GM19468 (cell line): ENCODE data around the gene CRB2.
"Not testable (repeated sequence)": the region's sequence is repeated elsewhere in the genome, so short reads cannot be mapped to it uniquely, and the experiment has no call there.

Source experiments
- ATAC-seq: cut with Tn5 transposase; IDR thresholded peaks from one replicate; pipeline ENCODE4 v1.9.1; 2021; ENCODE audit warnings: mild to moderate bottlenecking, moderate library complexity, moderate number of reproducible peaks; ENCODE audit not compliant: unreplicated experiment; ENCODE audit errors: extremely low read depth

The CRB2 gene

GRCh38 chr9:123326662-123327093 is 29.3 kb upstream of the CRB2 start:
- ATAC-seq = peak; percentile 22

- no peak for ATAC-seq
These were observed 28.3 kb upstream of the CRB2 start for GRCh38 chr9:123327697-123328100.

GRCh38 chr9:123329329-123329955 is 26.6 kb upstream of the CRB2 start:
- ATAC-seq = no peak

GRCh38 chr9:123331346-123332060 is 24.5 kb upstream of the CRB2 start:
- ATAC-seq = no peak

GRCh38 chr9:123333058-123333669 is 22.8 kb upstream of the CRB2 start:
- not testable (repeated sequence) for ATAC-seq

- ATAC-seq = no peak
These were observed 21.4 kb upstream of the CRB2 start for GRCh38 chr9:123334639-123335038.

GRCh38 chr9:123335193-123335985 is 20.6 kb upstream of the CRB2 start:
- no peak for ATAC-seq

GRCh38 chr9:123335986-123336329 is 20.0 kb upstream of the CRB2 start:
- ATAC-seq = no peak

GRCh38 chr9:123336449-123336848 is 19.5 kb upstream of the CRB2 start:
- no peak for ATAC-seq

- no peak for ATAC-seq
These were observed 19.0 kb upstream of the CRB2 start for GRCh38 chr9:123336959-123337358.

- ATAC-seq = no peak
These were observed 18.0 kb upstream of the CRB2 start for GRCh38 chr9:123337971-123338370.

- peak; percentile 64 for ATAC-seq
These were observed 17.0 kb upstream of the CRB2 start for GRCh38 chr9:123338710-123339665.

- ATAC-seq = peak; percentile 13
These were observed 16.1 kb upstream of the CRB2 start for GRCh38 chr9:123339666-123340510.

- ATAC-seq = no peak
These were observed 14.2 kb upstream of the CRB2 start for GRCh38 chr9:123341816-123342215.

GRCh38 chr9:123342247-123342646 is 13.8 kb upstream of the CRB2 start:
- ATAC-seq = no peak

- no peak for ATAC-seq
These were observed 12.4 kb upstream of the CRB2 start for GRCh38 chr9:123343443-123344191.

GRCh38 chr9:123344192-123344949 is 11.6 kb upstream of the CRB2 start:
- ATAC-seq = no peak
